ENCODE results near the gene C4B.

GRCh38 chr6:31970604-31971271 is 43.9 kb upstream of the C4B start:
- no peak for TF ChIP-seq POLR2A (IDR thresholded peaks at IDR 0.05)
- TF ChIP-seq CTCF (IDR thresholded peaks at IDR 0.05): no peak
